Adrenal gland (tissue), 12 donors: ENCODE results near the gene TMEM255B. TPM values are rescaled to one million over a fixed set of nuclear protein-coding genes. Genes with fewer than 3 reads are reported as not detected.
"Not testable (repeated sequence)": the region's sequence is repeated elsewhere in the genome, so short reads cannot be mapped to it uniquely, and the experiment has no call there.

Source experiments
- DNase-seq, 7 donors: peaks; one replicate each; pipeline ENCODE4 v3.0.0-alpha.2; 2019 to 2020
- H3K27ac ChIP-seq, 5 donors: fragments of 200-600 bp; sonication (generic) in 4 of 5; 1 replicate in 3 of 5; 2 replicates in 2 of 5; pipeline versions ENCODE4 v1.5.1 to v1.8.0; 2016 to 2020; ENCODE audit warnings: mild to moderate bottlenecking in 1 of 5
- H3K27me3 ChIP-seq: fragments of 200-600 bp; 2 replicates; pipeline ENCODE4 v1.8.0; 2021
- H3K36me3 ChIP-seq, 2 donors: fragments of 200-600 bp; replicated peaks in 1 of 2; 1 replicate in 1 of 2; 2 replicates in 1 of 2; pipeline versions ENCODE4 v1.5.1 to v1.8.0; 2018 to 2022
- H3K4me1 ChIP-seq, 2 donors: fragments of 200-600 bp; replicated peaks in 1 of 2; 1 replicate in 1 of 2; 2 replicates in 1 of 2; pipeline versions ENCODE4 v1.5.1 to v1.8.0; 2018 to 2021
- H3K4me3 ChIP-seq, 4 donors: fragments of 200-600 bp; sonication (generic) in 3 of 4; one replicate each; pipeline ENCODE4 v1.5.1; 2016 to 2018
- H3K9me3 ChIP-seq, 3 donors: fragments of 200-600 bp; sonication (generic) in 1 of 3; replicated peaks in 1 of 3; 1 replicate in 2 of 3; 2 replicates in 1 of 3; pipeline versions ENCODE4 v1.5.1 to v1.8.0; 2016 to 2021
- CTCF ChIP-seq, 6 experiments: fragments of 450-650 bp in 4 of 6; fragments of 200-600 bp in 2 of 6; sonication (generic) in 1 of 6; IDR thresholded peaks; 1 replicate in 5 of 6; 2 replicates in 1 of 6; pipeline versions ENCODE4 v1.5.1 to v1.8.0; 2016 to 2021; ENCODE audit warnings: antibody characterized with exemption in 6 of 6, mild to moderate bottlenecking in 2 of 6, moderate library complexity in 1 of 6
- POLR2A ChIP-seq, 2 donors: fragments of 450-650 bp; IDR thresholded peaks; one replicate each; pipeline ENCODE4 v1.6.1; 2017; ENCODE audit warnings: antibody characterized with exemption in 2 of 2, mild to moderate bottlenecking in 2 of 2, moderate library complexity in 1 of 2
- WGBS, 4 donors: extraction: QIAGEN DNeasy Blood & Tissue Kit in 2 of 4; methylation state at CpG; one replicate each; pipeline versions ENCODE4 v1.1.5 to v1.1.7; 2013 to 2017; 5-methylcytosine and 5-hydroxymethylcytosine counted together
- intact Hi-C, 2 donors: fragments of 100-400 bp; cut with DNase I; formaldehyde crosslinking; loops; one replicate each; pipeline versions ENCODE4 v1.14.1 to v1.15.0; 2022 to 2023
- polyA plus RNA-seq, 3 donors: library from polyadenylated mRNA; stranded (reverse); fragments of 200-250 nt in 2 of 3; fragments of 350-450 nt in 1 of 3; fragmentation: Illumina TruSeq in 1 of 3; extraction: RNeasy Lipid Tissue Mini Kit (QIAGEN cat#74804) in 1 of 3; gene quantifications; one replicate each; pipeline ENCODE4 v1.2.3, GENCODE V29; 2013 to 2014
- total RNA-seq, 9 donors: library from RNA; depleted of rRNA in 4 of 9; stranded (reverse); fragments of >200 nt in 4 of 9; fragments of 120-200 nt in 1 of 9; fragmentation: NEBNext Ultra II Directional in 1 of 9; extraction: Animal tissue kit (Norgen Biotek cat#: 25700) in 1 of 9; gene quantifications; one replicate each; pipeline versions ENCODE4 v1.1.0 to v1.2.4, GENCODE V29; 2013 to 2023
- donor health status: healthy with polysubstance abuse.
- donor health status: Bipolar disorder and iron deficiency.
- donor health status: DM: yes; HTN: yes; CAD: no.
- donor health status: DM: no; HTN: no; CAD: no.
- donor health status: DM: no; HTN: no; CAD: no.
- donor health status: DM: yes; HTN: yes; CAD: no.

The TMEM255B gene
- total and polyA plus RNA-seq, 12 donors = 1.3 to 60.1 (median 17.2) TPM

DNA sequence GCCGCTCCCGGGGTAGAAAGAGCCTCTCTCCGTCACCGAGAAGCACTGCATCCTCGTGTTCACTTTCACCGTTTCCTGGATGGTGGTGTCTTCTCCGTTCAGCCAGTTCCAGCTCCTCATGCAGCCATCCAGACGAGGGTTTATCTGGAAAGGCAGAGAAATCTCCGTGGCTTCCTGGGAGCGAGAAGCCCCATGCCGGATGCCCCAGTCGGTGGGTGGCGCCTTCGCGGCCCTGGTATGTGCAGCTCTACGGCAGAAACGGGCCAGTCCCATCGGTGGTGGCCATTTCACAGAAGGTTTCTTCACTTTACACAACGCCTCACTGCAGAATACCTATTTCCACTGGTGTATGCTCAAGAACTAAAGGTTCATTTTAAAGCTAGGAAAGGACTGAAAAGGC lies 68.0 kb downstream of the TMEM255B start:
- no peaks in the 10 kb centered on the region for H3K9me3 ChIP-seq
- DNase-seq = peak in 1 of 7 donors; percentile 11
- H3K4me1 ChIP-seq = no peaks in the 10 kb centered on the region
- no peak overlapping the region for H3K4me3 ChIP-seq
- TF ChIP-seq POLR2A (IDR thresholded peaks at IDR 0.05) = no peak
- TF ChIP-seq CTCF (IDR thresholded peaks at IDR 0.05) = no peak
- 92 to 96% (median 93%) methylated on average over 19 of the region's 19 CpGs for WGBS, 4 donors
- intact Hi-C loops = no loop called here
- no peaks in the 10 kb centered on the region for H3K27me3 ChIP-seq
- no peak overlapping the region for H3K27ac ChIP-seq
- peaks cover 0 to 24% of the 10 kb centered on the region in 2 donors for H3K36me3 ChIP-seq

- H3K4me1 ChIP-seq = no peaks in the 10 kb centered on the region
- H3K27ac ChIP-seq = no peak overlapping the region
- TF ChIP-seq CTCF (IDR thresholded peaks at IDR 0.05) (no peak), POLR2A (IDR thresholded peaks at IDR 0.05) (no peak)
- no peaks in the 10 kb centered on the region for H3K27me3 ChIP-seq
- 86 to 96% (median 92%) methylated on average over 13 to 20 of the region's 20 CpGs for WGBS, 4 donors
- DNase-seq = peak in 1 of 7 donors; percentile 13
- no peaks in the 10 kb centered on the region for H3K9me3 ChIP-seq
- peaks cover 0 to 21% of the 10 kb centered on the region in 2 donors for H3K36me3 ChIP-seq
- no peak overlapping the region for H3K4me3 ChIP-seq
- intact Hi-C loops = no loop called here
These were observed 69.3 kb downstream of the TMEM255B start for GRCh38 chr13:113828282-113828825.

DNA sequence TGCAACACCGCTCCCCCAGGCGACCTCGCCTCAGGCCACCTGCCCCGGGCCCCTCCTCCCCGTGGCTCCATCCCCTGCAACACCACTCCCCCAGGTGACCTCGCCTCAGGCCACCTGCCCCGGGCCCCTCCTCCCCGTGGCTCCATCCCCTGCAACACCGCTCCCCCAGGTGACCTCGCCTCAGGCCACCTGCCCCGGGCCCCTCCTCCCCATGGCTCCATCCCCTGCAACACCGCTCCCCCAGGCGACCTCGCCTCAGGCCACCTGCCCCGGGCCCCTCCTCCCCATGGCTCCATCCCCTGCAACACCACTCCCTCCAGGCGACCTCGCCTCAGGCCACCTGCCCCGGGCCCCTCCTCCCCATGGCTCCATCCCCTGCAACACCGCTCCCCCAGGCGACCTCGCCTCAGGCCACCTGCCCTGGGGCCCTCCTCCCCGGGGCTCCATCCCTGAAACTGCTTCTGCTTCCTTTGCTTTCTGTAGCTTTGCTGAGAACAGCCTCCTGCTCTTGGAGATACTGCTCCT lies 71.5 kb downstream of the TMEM255B start:
- H3K36me3 ChIP-seq = peaks cover 0 to 20% of the 10 kb centered on the region in 2 donors
- intact Hi-C loops, H3K4me3 ChIP-seq, H3K27ac ChIP-seq, H3K9me3 ChIP-seq, H3K4me1 ChIP-seq, DNase-seq, H3K27me3 ChIP-seq: not testable (repeated sequence)
- 80 to 95% (median 91%) methylated on average over 4 to 17 of the region's 22 CpGs for WGBS, 4 donors

GRCh38 chr13:113831061-113831460 lies 72.0 kb downstream of the TMEM255B start:
- Histone ChIP-seq H3K36me3 (peaks cover 0 to 20% of the 10 kb centered on the region in 2 donors), H3K4me1 (no peaks in the 10 kb centered on the region), H3K27me3 (no peaks in the 10 kb centered on the region), H3K9me3 (no peaks in the 10 kb centered on the region), H3K27ac (no peak overlapping the region), H3K4me3 (no peak overlapping the region)
- no peak for TF ChIP-seq CTCF (IDR thresholded peaks at IDR 0.05)
- no peak for TF ChIP-seq POLR2A (IDR thresholded peaks at IDR 0.05)
- DNase-seq = peak in 1 of 7 donors; percentile 12
- WGBS, 4 donors = 91 to 100% (median 96%) methylated on average over 4 to 23 of the region's 23 CpGs
- intact Hi-C loops = no loop called here

DNA sequence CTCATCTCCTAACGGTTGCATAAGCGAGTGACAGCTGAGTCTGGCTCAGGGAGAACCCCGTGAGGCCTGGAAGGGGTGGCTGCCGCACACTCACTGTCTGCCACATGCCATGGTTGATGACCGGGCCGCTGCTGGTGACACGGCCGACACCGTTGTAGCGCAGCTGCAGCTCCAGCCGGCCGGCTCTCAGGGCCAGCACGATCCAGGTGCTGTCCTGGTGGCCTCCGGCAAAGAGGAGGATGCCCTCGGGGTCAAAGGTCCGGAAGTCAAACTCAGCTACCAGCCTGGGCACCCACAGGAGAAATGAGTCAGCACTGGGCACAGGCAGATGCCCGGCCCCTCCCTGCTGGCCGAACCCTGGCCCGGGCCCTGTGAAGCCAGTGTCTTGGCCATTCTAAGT lies 73.2 kb downstream of the TMEM255B start:
- peaks cover 0 to 15% of the 10 kb centered on the region in 2 donors for H3K36me3 ChIP-seq
- intact Hi-C loops = no loop called here
- H3K4me3 ChIP-seq = no peak overlapping the region
- no peaks in the 10 kb centered on the region for H3K9me3 ChIP-seq
- TF ChIP-seq POLR2A (IDR thresholded peaks at IDR 0.05) = no peak
- TF ChIP-seq CTCF (IDR thresholded peaks at IDR 0.05) = no peak
- H3K4me1 ChIP-seq = peaks cover 5% of the 10 kb centered on the region in 2 donors
- DNase-seq = no peak
- H3K27ac ChIP-seq = peak overlapping the region in 1 of 5 donors; percentile 29
- H3K27me3 ChIP-seq = no peaks in the 10 kb centered on the region
- 69 to 80% (median 77%) methylated on average over 8 to 19 of the region's 19 CpGs; no CpG with 5 or more reads in 1 of the 4 donors for WGBS, 4 donors
